ENCODE measurements around the gene MORN3. TPM values are rescaled to one million over a fixed set of nuclear protein-coding genes. Genes with fewer than 3 reads are reported as not detected.
"Not testable (repeated sequence)": the region's sequence is repeated elsewhere in the genome, so short reads cannot be mapped to it uniquely, and the experiment has no call there.

The MORN3 gene, protein sequence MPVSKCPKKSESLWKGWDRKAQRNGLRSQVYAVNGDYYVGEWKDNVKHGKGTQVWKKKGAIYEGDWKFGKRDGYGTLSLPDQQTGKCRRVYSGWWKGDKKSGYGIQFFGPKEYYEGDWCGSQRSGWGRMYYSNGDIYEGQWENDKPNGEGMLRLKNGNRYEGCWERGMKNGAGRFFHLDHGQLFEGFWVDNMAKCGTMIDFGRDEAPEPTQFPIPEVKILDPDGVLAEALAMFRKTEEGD
- total RNA-seq, result 10 to 100 TPM; 14.1 to 17.3 TPM
- 1 to 10 TPM; 6.3 to 6.7 TPM for polyA plus RNA-seq

DNA sequence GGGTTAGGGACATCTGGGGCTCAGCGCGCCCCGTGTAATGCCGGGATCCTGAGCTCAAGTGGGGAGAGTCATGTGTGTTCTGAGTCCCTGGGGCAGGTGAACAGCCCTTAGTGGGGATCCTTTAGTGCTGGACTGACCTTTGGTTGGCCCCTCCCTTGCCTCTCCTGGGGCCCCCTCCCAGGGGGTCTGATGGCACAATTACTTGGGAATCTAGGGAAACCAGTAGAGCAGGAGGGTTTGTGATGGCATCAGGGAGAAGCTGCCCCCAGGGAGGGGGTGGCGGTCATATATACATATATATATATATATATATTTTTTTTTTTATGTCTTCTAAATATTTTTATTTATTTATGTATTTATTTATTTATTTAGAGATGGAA lies at the start of gene MORN3:
MORN3 (minus strand) TSS at position 134 of the 380 bp plus-strand sequence. CDS start 171 bp downstream, outside the sequence.
- DNase-seq, result no peak
- Mint-ChIP-seq H3K36me3 (peaks cover 3 to 10% of the 10 kb centered on the region in 2 donors), H3K4me1 (peaks cover 23 to 67% (median 43%) of the 10 kb centered on the region in 4 donors), H3K27me3 (no peaks in the 10 kb centered on the region), H3K27ac (peak within 1 kb of the TSS; percentile 70 to 100 (median 88)), H3K9me3 (peaks cover 0 to 2% (median 0%) of the 10 kb centered on the region in 8 donors), H3K4me3 (peak within 1 kb of the TSS in 4 of 8 donors; percentile 21 to 62 (median 50))
- H3K4me3 ChIP-seq (ENCODE audit: low read length in 2 of 2), result no peak within 1 kb of the TSS
- no peak within 1 kb of the TSS for H3K27ac ChIP-seq (ENCODE audit: low read depth, low read length)
- no peaks in the 10 kb centered on the region for H3K36me3 ChIP-seq (ENCODE audit: insufficient read depth, low read length)
- H3K9me3 ChIP-seq (ENCODE audit: control insufficient read depth in 1 of 2, low read length in 2 of 2), result no peaks in the 10 kb centered on the region
- peaks cover 56% of the 10 kb centered on the region for H3K4me1 ChIP-seq (ENCODE audit: insufficient read depth, low read length)
- no peaks in the 10 kb centered on the region for H3K27me3 ChIP-seq (ENCODE audit: insufficient read depth, low read length)
- CTCF ChIA-PET (ENCODE audit: partially characterized antibody), result interaction anchor here (0.8 to 6.7 kb wide), 16 partner anchors 11 to 192 kb away, joined by 3 to 169 read pairs (median 14); partner anchors contain the start of gene ORAI1
- POLR2A ChIA-PET (ENCODE audit: partially characterized antibody), result interaction anchor here (0.6 to 7.5 kb wide), 13 partner anchors 10 to 269 kb away, joined by 3 to 305 read pairs (median 7); partner anchors contain the start of gene ORAI1
- intact Hi-C loops (cut with micrococcal nuclease), result no loop called here

DNA sequence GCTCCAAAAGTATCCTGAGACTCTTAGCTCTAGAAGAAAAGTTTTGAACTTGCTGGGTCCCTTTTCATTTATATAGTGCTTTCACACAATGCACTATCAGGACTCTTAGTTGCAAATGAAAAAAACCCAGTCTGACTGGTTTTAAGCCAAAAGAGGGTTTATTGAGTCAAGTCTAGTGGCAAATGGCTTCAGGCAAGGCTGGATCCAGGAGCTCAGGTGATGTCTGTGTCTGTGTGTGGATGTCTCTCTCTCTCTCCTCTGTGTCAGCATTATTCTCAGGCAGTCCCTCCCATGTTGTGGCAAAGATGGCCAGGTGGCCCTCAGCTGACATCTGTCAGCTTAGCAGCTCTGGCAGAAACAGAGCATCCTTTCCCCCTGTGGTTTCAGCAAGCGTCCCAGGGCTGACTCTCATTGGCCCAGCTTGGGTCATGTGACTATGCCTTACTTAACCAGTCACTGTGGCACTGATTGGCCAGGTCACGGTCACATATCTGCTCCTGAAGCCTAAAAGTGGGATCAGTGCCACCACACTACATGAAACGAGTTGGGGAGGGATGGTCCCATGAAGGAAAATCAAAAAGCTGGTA lies 49.3 kb upstream of the MORN3 start:
- POLR2A ChIA-PET (ENCODE audit: partially characterized antibody), result no interaction called here
- Mint-ChIP-seq H3K36me3 (no peaks in the 10 kb centered on the region), H3K27me3 (no peaks in the 10 kb centered on the region), H3K9me3 (no peaks in the 10 kb centered on the region), H3K4me3 (no peak overlapping the region), H3K4me1 (peaks cover under 1 to 8% (median 3%) of the 10 kb centered on the region in 4 donors), H3K27ac (no peak overlapping the region)
- CTCF ChIA-PET (ENCODE audit: partially characterized antibody), result interaction anchor here (1.1 to 1.9 kb wide), 3 partner anchors 54 to 76 kb away, joined by 3 to 7 read pairs (median 5); no protein-coding TSS in a partner anchor
- Histone ChIP-seq H3K4me3 (ENCODE audit: low read length in 2 of 2) (no peak overlapping the region), H3K27ac (ENCODE audit: low read depth, low read length) (no peak overlapping the region), H3K27me3 (ENCODE audit: insufficient read depth, low read length) (no peaks in the 10 kb centered on the region), H3K36me3 (ENCODE audit: insufficient read depth, low read length) (no peaks in the 10 kb centered on the region), H3K4me1 (ENCODE audit: insufficient read depth, low read length) (peaks cover 3% of the 10 kb centered on the region), H3K9me3 (ENCODE audit: control insufficient read depth in 1 of 2, low read length in 2 of 2) (no peaks in the 10 kb centered on the region)
- no peak for DNase-seq
- intact Hi-C loops (cut with micrococcal nuclease), result no loop called here

DNA sequence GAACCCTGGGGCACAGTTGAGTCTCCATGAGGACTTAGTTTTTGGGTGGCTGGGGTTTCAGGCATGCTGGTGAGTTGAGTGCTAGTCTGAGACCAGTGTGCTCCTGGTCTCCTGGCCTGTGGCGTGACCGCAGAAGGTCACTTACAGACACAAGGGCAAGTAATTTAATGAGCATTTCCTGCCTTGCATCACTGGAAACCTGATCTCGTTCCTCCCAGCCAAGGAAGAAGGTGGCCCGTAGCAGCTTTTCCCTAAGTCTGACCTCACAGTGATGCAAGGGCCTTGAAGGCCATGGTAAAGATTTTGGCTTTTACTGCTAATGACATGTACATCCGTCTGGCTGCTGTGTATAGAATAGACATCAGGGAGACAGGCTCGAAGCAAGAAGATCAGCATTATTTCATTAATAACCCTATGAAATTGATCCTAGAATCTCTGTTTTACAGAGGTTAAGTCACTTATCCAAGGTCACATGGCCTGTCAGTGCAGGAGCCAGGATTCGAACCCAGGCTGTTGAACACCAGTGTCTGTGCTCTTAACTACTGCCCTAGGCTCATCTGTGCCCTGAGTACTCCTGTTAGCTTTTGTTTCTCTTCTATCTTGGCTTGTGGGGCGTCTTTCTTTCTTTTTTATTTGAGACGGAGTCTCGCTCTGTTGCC lies 47.7 kb upstream of the MORN3 start:
- no peaks in the 10 kb centered on the region for H3K27me3 ChIP-seq (ENCODE audit: insufficient read depth, low read length)
- H3K4me3 Mint-ChIP-seq, result no peak overlapping the region
- CTCF ChIA-PET (ENCODE audit: partially characterized antibody), result interaction anchor here (1.6 kb wide), 1 partner anchor 55 kb away, joined by 7 read pairs; no protein-coding TSS in a partner anchor
- intact Hi-C loops (cut with micrococcal nuclease), result no loop called here
- peaks cover 5 to 16% (median 9%) of the 10 kb centered on the region in 4 donors for H3K4me1 Mint-ChIP-seq
- H3K4me1 ChIP-seq (ENCODE audit: insufficient read depth, low read length), result peaks cover 12% of the 10 kb centered on the region
- H3K27ac ChIP-seq (ENCODE audit: low read depth, low read length), result no peak overlapping the region
- POLR2A ChIA-PET (ENCODE audit: partially characterized antibody), result no interaction called here
- H3K4me3 ChIP-seq (ENCODE audit: low read length in 2 of 2), result no peak overlapping the region
- H3K9me3 Mint-ChIP-seq, result no peaks in the 10 kb centered on the region
- H3K36me3 ChIP-seq (ENCODE audit: insufficient read depth, low read length), result no peaks in the 10 kb centered on the region
- H3K27me3 Mint-ChIP-seq, result no peaks in the 10 kb centered on the region
- no peaks in the 10 kb centered on the region for H3K9me3 ChIP-seq (ENCODE audit: control insufficient read depth in 1 of 2, low read length in 2 of 2)
- peaks cover 0 to 3% of the 10 kb centered on the region in 2 donors for H3K36me3 Mint-ChIP-seq
- H3K27ac Mint-ChIP-seq, result peak overlapping the region in 1 of 7 donors; percentile 29
- DNase-seq, result no peak

DNA sequence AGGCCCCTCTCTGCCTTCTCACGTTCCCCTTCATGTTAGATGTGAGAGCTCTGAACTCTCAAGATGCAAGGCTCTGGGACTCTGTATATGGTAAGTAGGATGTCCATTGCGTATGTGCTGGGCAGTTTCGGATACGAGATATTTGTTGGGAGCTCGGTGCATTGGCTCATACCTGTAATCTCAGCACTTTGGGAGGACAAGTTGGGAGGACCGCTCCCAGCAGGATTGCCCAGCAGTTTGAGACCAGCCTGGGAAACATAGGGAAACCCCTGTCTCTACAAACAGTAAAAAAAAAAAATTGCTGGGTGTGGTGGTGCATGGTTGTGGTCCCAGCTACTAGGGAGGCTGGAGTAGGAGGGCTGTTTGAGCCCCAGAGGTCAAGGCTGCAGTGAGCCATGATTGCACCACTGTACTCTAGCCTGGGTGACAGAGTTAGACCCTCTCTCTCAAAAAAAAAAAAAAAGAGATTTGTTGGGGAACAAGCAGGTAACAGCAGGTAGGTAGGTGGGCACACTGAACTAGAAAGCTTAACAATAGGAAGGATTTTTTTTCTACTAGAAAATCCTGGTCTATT lies 46.5 kb upstream of the MORN3 start:
- no peak for DNase-seq
- Mint-ChIP-seq H3K27ac (peak overlapping the region in 2 of 7 donors; percentile 1 to 42), H3K36me3 (peaks cover 0 to 8% of the 10 kb centered on the region in 2 donors), H3K27me3 (no peaks in the 10 kb centered on the region), H3K4me3 (no peak overlapping the region), H3K9me3 (no peaks in the 10 kb centered on the region), H3K4me1 (peaks cover 7 to 26% (median 16%) of the 10 kb centered on the region in 4 donors)
- no peaks in the 10 kb centered on the region for H3K9me3 ChIP-seq (ENCODE audit: control insufficient read depth in 1 of 2, low read length in 2 of 2)
- no peaks in the 10 kb centered on the region for H3K36me3 ChIP-seq (ENCODE audit: insufficient read depth, low read length)
- CTCF ChIA-PET (ENCODE audit: partially characterized antibody), result interaction anchor here (0.9 to 1.1 kb wide), 2 partner anchors 78 to 188 kb away, joined by 3 read pairs; no protein-coding TSS in a partner anchor
- intact Hi-C loops (cut with micrococcal nuclease), result no loop called here
- no peak overlapping the region for H3K4me3 ChIP-seq (ENCODE audit: low read length in 2 of 2)
- peaks cover 16% of the 10 kb centered on the region for H3K4me1 ChIP-seq (ENCODE audit: insufficient read depth, low read length)
- POLR2A ChIA-PET (ENCODE audit: partially characterized antibody), result interaction anchor here (1.2 kb wide), 1 partner anchor 126 kb away, joined by 3 read pairs; no protein-coding TSS in a partner anchor
- no peaks in the 10 kb centered on the region for H3K27me3 ChIP-seq (ENCODE audit: insufficient read depth, low read length)
- no peak overlapping the region for H3K27ac ChIP-seq (ENCODE audit: low read depth, low read length)

DNA sequence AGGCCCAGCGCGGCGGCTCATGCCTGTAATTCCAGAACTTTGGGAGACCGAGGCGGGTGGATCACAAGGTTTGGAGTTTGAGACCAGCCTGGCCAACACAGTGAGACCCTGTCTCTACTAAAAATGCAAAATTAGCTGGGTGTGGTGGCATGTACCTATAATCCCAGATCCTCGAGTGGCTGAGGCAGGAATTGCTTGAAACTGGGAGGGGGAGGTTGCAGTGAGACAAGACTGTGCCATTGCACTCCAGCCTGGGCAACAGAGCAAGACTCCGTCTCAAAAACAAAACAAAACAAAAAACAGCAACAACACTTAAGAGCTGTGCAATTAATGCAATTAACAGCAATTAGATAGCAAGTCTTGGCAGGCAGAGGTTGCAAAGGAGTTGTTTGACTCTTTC lies 45.6 kb upstream of the MORN3 start:
- H3K36me3 ChIP-seq (ENCODE audit: insufficient read depth, low read length); intact Hi-C loops (cut with micrococcal nuclease); DNase-seq; H3K27me3 Mint-ChIP-seq; H3K9me3 Mint-ChIP-seq; H3K27ac ChIP-seq (ENCODE audit: low read depth, low read length); H3K4me3 ChIP-seq (ENCODE audit: low read length in 2 of 2); POLR2A ChIA-PET (ENCODE audit: partially characterized antibody); H3K36me3 Mint-ChIP-seq; H3K27me3 ChIP-seq (ENCODE audit: insufficient read depth, low read length); H3K9me3 ChIP-seq (ENCODE audit: control insufficient read depth in 1 of 2, low read length in 2 of 2): not testable (repeated sequence)
- H3K27ac Mint-ChIP-seq, result peak overlapping the region in 2 of 7 donors; percentile 15 to 77
- peak overlapping the region in 3 of 8 donors; percentile 4 to 55 (median 17) for H3K4me3 Mint-ChIP-seq
- H3K4me1 ChIP-seq (ENCODE audit: insufficient read depth, low read length), result peaks cover 16% of the 10 kb centered on the region
- peaks cover 7 to 26% (median 16%) of the 10 kb centered on the region in 4 donors for H3K4me1 Mint-ChIP-seq
- CTCF ChIA-PET (ENCODE audit: partially characterized antibody), result interaction anchor here (0.9 to 1.1 kb wide), 2 partner anchors 79 to 187 kb away, joined by 3 read pairs; no protein-coding TSS in a partner anchor

DNA sequence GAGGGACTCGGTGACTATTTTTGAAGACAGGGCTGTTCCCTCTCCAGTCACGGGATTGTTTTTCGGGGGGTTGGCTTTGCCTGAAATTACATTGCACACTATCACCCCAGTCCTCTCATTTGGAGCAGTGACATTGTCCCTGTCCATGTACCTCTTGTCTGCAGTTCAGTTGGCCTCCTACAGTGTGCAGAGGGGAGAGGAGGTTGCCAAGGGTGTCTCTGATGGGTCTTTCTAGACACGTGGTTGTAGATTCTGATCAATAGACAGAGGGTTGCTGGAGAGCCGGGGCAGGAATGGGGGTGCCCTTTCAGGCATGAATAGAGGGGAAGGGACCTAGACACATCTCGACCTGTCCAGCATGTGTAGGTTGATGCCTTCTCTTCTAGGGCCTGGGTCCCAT lies 44.3 kb upstream of the MORN3 start:
- CTCF ChIA-PET (ENCODE audit: partially characterized antibody), result interaction anchor here (1.0 to 2.9 kb wide), 5 partner anchors 63 to 98 kb away, joined by 4 to 28 read pairs (median 6); partner anchors contain the start of gene RHOF
- peak in 1 of 5 donors; percentile 2 for DNase-seq
- intact Hi-C loops (cut with micrococcal nuclease), result loop anchor here (5.0 kb wide), 1 partner anchor 79 kb away; the partner anchor contains the start of gene RHOF
- Histone ChIP-seq H3K4me3 (ENCODE audit: low read length in 2 of 2) (peak overlapping the region in 1 of 2 donors; percentile 93), H3K36me3 (ENCODE audit: insufficient read depth, low read length) (no peaks in the 10 kb centered on the region), H3K4me1 (ENCODE audit: insufficient read depth, low read length) (peaks cover 16% of the 10 kb centered on the region), H3K27ac (ENCODE audit: low read depth, low read length) (no peak overlapping the region), H3K27me3 (ENCODE audit: insufficient read depth, low read length) (no peaks in the 10 kb centered on the region), H3K9me3 (ENCODE audit: control insufficient read depth in 1 of 2, low read length in 2 of 2) (no peaks in the 10 kb centered on the region)
- Mint-ChIP-seq H3K9me3 (no peaks in the 10 kb centered on the region), H3K36me3 (peaks cover 0 to 8% of the 10 kb centered on the region in 2 donors), H3K4me3 (peak overlapping the region; percentile 75 to 97 (median 83)), H3K4me1 (peaks cover 7 to 26% (median 16%) of the 10 kb centered on the region in 4 donors), H3K27me3 (no peaks in the 10 kb centered on the region), H3K27ac (peak overlapping the region in 6 of 7 donors; percentile 13 to 80 (median 70))
- POLR2A ChIA-PET (ENCODE audit: partially characterized antibody), result interaction anchor here (0.8 to 4.4 kb wide), 6 partner anchors 22 to 314 kb away, joined by 3 to 29 read pairs (median 7); partner anchors contain the start of genes RHOF, RNF34 and SETD1B

Measured in CD4-positive, alpha-beta memory T cell (primary cell).